ENCODE results near the gene HIPK1.

GRCh38 chr1:113879739-113880038 lies 49.4 kb upstream of the HIPK1 start:
- TF ChIP-seq CTCF (IDR thresholded peaks at IDR 0.05): no peak
- TF ChIP-seq EP300 (IDR thresholded peaks at IDR 0.05): no peak
- TF ChIP-seq POLR2A (IDR thresholded peaks at IDR 0.05): no peak
